A673 (cell line): Measurements from ENCODE around the gene ATF2. TPM values are rescaled to one million over a fixed set of nuclear protein-coding genes. Genes with fewer than 3 reads are reported as not detected.
A peak's percentile ranks its signal among the peaks of the same experiment; 100 is the strongest.

ENCODE experiments used
- BruUV-seq: library from RNA; stranded (reverse); fragments of 400-500 nt; replicated peaks from 2 replicates; lab custom pipeline; 2021; lab: Mats Ljungman, UMichigan
- CTCF ChIA-PET: fragments of 300-600 bp; sonication (Branson Sonifier 250); formaldehyde crosslinking; loops from one replicate; lab custom pipeline; 2022; ENCODE audit warnings: antibody characterized with exemption; lab: Charles Lee
- POLR2A ChIA-PET: fragments of 300-600 bp; sonication (Branson Sonifier 250); formaldehyde crosslinking; loops from one replicate; lab custom pipeline; 2022; ENCODE audit warnings: antibody characterized with exemption; ENCODE audit not compliant: low non-redundant PET; lab: Charles Lee
- DNase-seq: peaks from one replicate; pipeline ENCODE4 v3.0.0-alpha.2; 2015; ENCODE audit warnings: low spot score
- H3K27ac ChIP-seq: fragments of 200-600 bp; sonication (generic); 2 replicates; pipeline ENCODE4 v1.5.1; 2016; ENCODE audit warnings: mixed run types, low read depth, mild to moderate bottlenecking, mixed read lengths, antibody characterized with exemption, low read length; ENCODE audit not compliant: poor library complexity, severe bottlenecking
- H3K27me3 ChIP-seq: fragments of 200-600 bp; sonication (generic); replicated peaks from 2 replicates; pipeline ENCODE4 v1.6.1; 2017; ENCODE audit warnings: mixed run types, low read depth, mild to moderate bottlenecking, mixed read lengths, antibody characterized with exemption, low read length; ENCODE audit not compliant: insufficient read depth, poor library complexity
- H3K36me3 ChIP-seq: fragments of 200-600 bp; sonication (generic); 2 replicates; pipeline ENCODE4 v1.6.1; 2016; ENCODE audit warnings: mixed run types, mild to moderate bottlenecking, mixed read lengths, antibody characterized with exemption, low read length; ENCODE audit not compliant: insufficient read depth, poor library complexity, severe bottlenecking
- H3K4me1 ChIP-seq: fragments of 200-600 bp; sonication (generic); 2 replicates; pipeline ENCODE4 v1.6.1; 2017; ENCODE audit warnings: mixed run types, mild to moderate bottlenecking, mixed read lengths, antibody characterized with exemption, low read length; ENCODE audit not compliant: insufficient read depth, poor library complexity, severe bottlenecking
- H3K4me3 ChIP-seq: fragments of 200-600 bp; sonication (generic); 2 replicates; pipeline ENCODE4 v1.5.1; 2016; ENCODE audit warnings: low read depth, mixed run types, mild to moderate bottlenecking, mixed read lengths, low read length; ENCODE audit not compliant: poor library complexity, severe bottlenecking
- H3K9me3 ChIP-seq: fragments of 200-600 bp; sonication (generic); 2 replicates; pipeline ENCODE4 v1.6.1; 2016; ENCODE audit warnings: mixed run types, low read depth, mild to moderate bottlenecking, mixed read lengths, antibody characterized with exemption, low read length; ENCODE audit not compliant: poor library complexity, severe bottlenecking
- CTCF ChIP-seq: fragments of 300-800, 200-600 bp; sonication (generic); conservative IDR thresholded peaks from 2 replicates; pipeline ENCODE4 v1.5.1; 2017; ENCODE audit warnings: low read depth, mild to moderate bottlenecking, antibody characterized with exemption, low read length, moderate library complexity, mixed read lengths
- EZH2 ChIP-seq: fragments of 200-600 bp; sonication (generic); IDR thresholded peaks from 2 replicates; pipeline ENCODE4 v1.6.1; 2017; ENCODE audit warnings: borderline replicate concordance, low read depth, mild to moderate bottlenecking, mixed read lengths, antibody characterized with exemption, low read length; ENCODE audit not compliant: poor library complexity, severe bottlenecking
- intact Hi-C: fragments of 100-400 bp; cut with micrococcal nuclease; formaldehyde crosslinking; loops from one replicate; pipeline ENCODE4 v1.10.0; 2022; ENCODE audit not compliant: unreplicated experiment
- total RNA-seq: library from RNA; stranded (reverse); gene quantifications from 2 replicates; pipeline ENCODE4 v1.2.3, GENCODE V29; 2021

Gene ATF2
- total RNA-seq, 1 experiment from 2014 or later = 50.3 TPM

GRCh38 chr2:175030380-175031271 is 137.4 kb downstream of the ATF2 start:
- peak; percentile 57 for DNase-seq
- Histone ChIP-seq H3K4me1 (no peaks in the 10 kb centered on the region), H3K27ac (no peak overlapping the region), H3K4me3 (no peak overlapping the region), H3K36me3 (no peaks in the 10 kb centered on the region), H3K27me3 (no peaks in the 10 kb centered on the region), H3K9me3 (no peaks in the 10 kb centered on the region)
- TF ChIP-seq CTCF (peak; percentile 57), EZH2 (no peak)
- ChIA-PET CTCF (no interaction called here), POLR2A (no interaction called here)
- no TSS peak for BruUV-seq
- intact Hi-C loops = loop anchor here (5.0 to 10.0 kb wide), 3 partner anchors 154 to 1067 kb away; partner anchors contain the start of genes ATP5MC3 and HOXD12

- TF ChIP-seq EZH2 = no peak
- no peak for TF ChIP-seq CTCF
- DNase-seq = no peak
- CTCF ChIA-PET = no interaction called here
Observed at GRCh38 chr2:175027755-175028154, 140.2 kb downstream of the ATF2 start.

GRCh38 chr2:175026385-175026784 is 141.6 kb downstream of the ATF2 start:
- no peaks in the 10 kb centered on the region for H3K4me1 ChIP-seq
- DNase-seq = no peak
- H3K9me3 ChIP-seq = no peaks in the 10 kb centered on the region
- no peak overlapping the region for H3K4me3 ChIP-seq
- POLR2A ChIA-PET = interaction anchor here (0.6 kb wide), 1 partner anchor 17 kb away, joined by 6 read pairs; no protein-coding TSS in a partner anchor
- TF ChIP-seq CTCF (no peak), EZH2 (no peak)
- H3K27me3 ChIP-seq = no peaks in the 10 kb centered on the region
- intact Hi-C loops = no loop called here
- no peak overlapping the region for H3K27ac ChIP-seq
- no peaks in the 10 kb centered on the region for H3K36me3 ChIP-seq
- no TSS peak for BruUV-seq
- CTCF ChIA-PET = no interaction called here

More at GRCh38 chr2:175027755-175028154, 140.2 kb downstream of the ATF2 start:
- H3K27me3 ChIP-seq = no peaks in the 10 kb centered on the region
- no peaks in the 10 kb centered on the region for H3K4me1 ChIP-seq
- H3K36me3 ChIP-seq = no peaks in the 10 kb centered on the region
- no peak overlapping the region for H3K4me3 ChIP-seq
- H3K9me3 ChIP-seq = no peaks in the 10 kb centered on the region
- POLR2A ChIA-PET = no interaction called here
- H3K27ac ChIP-seq = no peak overlapping the region
- BruUV-seq = no TSS peak
- intact Hi-C loops = no loop called here
